Stimulated activated CD4-positive, alpha-beta T cell treated with anti-CD3 and anti-CD28 coated beads, Interleukin-15, amount 100 ng/mL, for 48 hours (primary cell): Measurements from ENCODE around the gene IL27RA.

ENCODE experiments used
- DNase-seq, 2 donors: peaks; one replicate each; pipeline ENCODE4 v3.0.0-alpha.2; 2020; ENCODE audit warnings: low read depth in 2 of 2

The IL27RA gene

GRCh38 chr19:14031719-14032480, at the start of gene IL27RA:
IL27RA (plus strand) TSS chr19:14031762; CDS start chr19:14031873, 111 bp downstream.
- DNase-seq: peak; percentile 46 to 63

GRCh38 chr19:13981988-13982501, 49.5 kb upstream of the IL27RA start:
- DNase-seq: no peak

GRCh38 chr19:13982773-13983172, 48.8 kb upstream of the IL27RA start:
- DNase-seq: no peak

- no peak for DNase-seq
Measured at GRCh38 chr19:13983213-13983889, 48.2 kb upstream of the IL27RA start.

- no peak for DNase-seq
Measured at GRCh38 chr19:13984186-13984585, 47.4 kb upstream of the IL27RA start.

GRCh38 chr19:13984875-13985741, 46.5 kb upstream of the IL27RA start:
- no peak for DNase-seq

GRCh38 chr19:13985771-13986347, 45.7 kb upstream of the IL27RA start:
- DNase-seq: no peak

GRCh38 chr19:13986348-13986904, 45.1 kb upstream of the IL27RA start:
- DNase-seq: peak; percentile 98 to 99

GRCh38 chr19:13987101-13987890, 44.3 kb upstream of the IL27RA start:
- DNase-seq: no peak

- DNase-seq: no peak
Measured at GRCh38 chr19:13989487-13989886, 42.1 kb upstream of the IL27RA start.

GRCh38 chr19:13990085-13990484, 41.5 kb upstream of the IL27RA start:
- no peak for DNase-seq

GRCh38 chr19:13992025-13992424, 39.5 kb upstream of the IL27RA start:
- no peak for DNase-seq

GRCh38 chr19:13993590-13994300, 37.8 kb upstream of the IL27RA start:
- no peak for DNase-seq

- DNase-seq: no peak
Measured at GRCh38 chr19:13995017-13995728, 36.4 kb upstream of the IL27RA start.

GRCh38 chr19:13995878-13996765, 35.4 kb upstream of the IL27RA start:
- no peak for DNase-seq

- DNase-seq: no peak
Measured at GRCh38 chr19:13996928-13997630, 34.5 kb upstream of the IL27RA start.

GRCh38 chr19:13997631-13997962, 34.0 kb upstream of the IL27RA start:
- no peak for DNase-seq

GRCh38 chr19:13998426-13998825, 33.1 kb upstream of the IL27RA start:
- DNase-seq: no peak
